Measurements from ENCODE around the gene DEF6. TPM values are rescaled to one million over a fixed set of nuclear protein-coding genes. Genes with fewer than 3 reads are reported as not detected.
A peak's percentile ranks its signal among the peaks of the same experiment; 100 is the strongest.

DEF6 gene
- total RNA-seq, 1 donor from 2014 or later, result 0.17 TPM

DNA sequence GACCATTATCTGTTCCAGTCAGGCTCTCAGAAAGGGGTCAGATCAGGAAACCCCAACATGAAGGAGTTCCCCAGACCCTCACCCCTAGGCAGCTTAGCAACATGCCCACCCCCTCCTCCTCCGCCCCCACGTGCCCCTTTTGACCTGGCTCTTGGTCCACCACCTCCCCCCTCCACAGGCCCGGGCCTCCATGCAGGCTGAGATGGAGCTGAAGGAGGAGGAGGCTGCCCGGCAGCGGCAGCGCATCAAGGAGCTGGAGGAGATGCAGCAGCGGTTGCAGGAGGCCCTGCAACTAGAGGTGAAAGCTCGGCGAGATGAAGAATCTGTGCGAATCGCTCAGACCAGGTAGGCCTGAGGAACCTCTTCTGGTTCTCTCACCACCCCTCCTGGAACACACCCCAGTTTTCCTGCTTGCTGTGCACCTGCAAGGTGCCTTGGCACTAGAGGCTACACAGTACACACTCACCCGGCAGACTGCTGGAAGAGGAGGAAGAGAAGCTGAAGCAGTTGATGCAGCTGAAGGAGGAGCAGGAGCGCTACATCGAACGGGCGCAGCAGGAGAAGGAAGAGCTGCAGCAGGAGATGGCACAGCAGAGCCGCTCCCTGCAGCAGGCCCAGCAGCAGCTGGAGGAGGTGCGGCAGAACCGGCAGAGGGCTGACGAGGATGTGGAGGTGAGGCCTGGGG, 21.9 kb downstream of the DEF6 start:
- H3K27me3 ChIP-seq, result peaks cover 31% of the 10 kb centered on the region
- no peaks in the 10 kb centered on the region for H4K20me1 ChIP-seq (ENCODE audit: low read depth)
- H2AFZ ChIP-seq (replicated peaks), result peak overlapping the region; percentile 35
- Mint-ChIP-seq H3K27ac (no peak overlapping the region), H3K4me1 (peaks cover 19% of the 10 kb centered on the region), H3K4me3 (peak overlapping the region; percentile 15), H3K9me3 (peaks cover 4% of the 10 kb centered on the region), H3K36me3 (peaks cover 2% of the 10 kb centered on the region), H3K27me3 (ENCODE audit: insufficient read depth, low read depth) (peaks cover 9% of the 10 kb centered on the region)
- no peak overlapping the region for H3K9ac ChIP-seq
- no peak overlapping the region for H3K4me3 ChIP-seq
- no peak overlapping the region for H3K27ac ChIP-seq
- H3K4me1 ChIP-seq, result no peaks in the 10 kb centered on the region
- TF ChIP-seq, protein P1, sequence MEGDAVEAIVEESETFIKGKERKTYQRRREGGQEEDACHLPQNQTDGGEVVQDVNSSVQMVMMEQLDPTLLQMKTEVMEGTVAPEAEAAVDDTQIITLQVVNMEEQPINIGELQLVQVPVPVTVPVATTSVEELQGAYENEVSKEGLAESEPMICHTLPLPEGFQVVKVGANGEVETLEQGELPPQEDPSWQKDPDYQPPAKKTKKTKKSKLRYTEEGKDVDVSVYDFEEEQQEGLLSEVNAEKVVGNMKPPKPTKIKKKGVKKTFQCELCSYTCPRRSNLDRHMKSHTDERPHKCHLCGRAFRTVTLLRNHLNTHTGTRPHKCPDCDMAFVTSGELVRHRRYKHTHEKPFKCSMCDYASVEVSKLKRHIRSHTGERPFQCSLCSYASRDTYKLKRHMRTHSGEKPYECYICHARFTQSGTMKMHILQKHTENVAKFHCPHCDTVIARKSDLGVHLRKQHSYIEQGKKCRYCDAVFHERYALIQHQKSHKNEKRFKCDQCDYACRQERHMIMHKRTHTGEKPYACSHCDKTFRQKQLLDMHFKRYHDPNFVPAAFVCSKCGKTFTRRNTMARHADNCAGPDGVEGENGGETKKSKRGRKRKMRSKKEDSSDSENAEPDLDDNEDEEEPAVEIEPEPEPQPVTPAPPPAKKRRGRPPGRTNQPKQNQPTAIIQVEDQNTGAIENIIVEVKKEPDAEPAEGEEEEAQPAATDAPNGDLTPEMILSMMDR (IDR thresholded peaks at IDR 0.05), result no peak
- no peak for TF ChIP-seq EZH2phosphoT487 (IDR thresholded peaks at IDR 0.05)
- no peak for TF ChIP-seq EZH2 (IDR thresholded peaks at IDR 0.05)
- no peak for DNase-seq (ENCODE audit: low spot score)
- peaks cover 12% of the 10 kb centered on the region for H3F3A ChIP-seq (ENCODE audit: low read depth)
- no peaks in the 10 kb centered on the region for H3K36me3 ChIP-seq
- H3K79me2 ChIP-seq (ENCODE audit: low read depth), result no peaks in the 10 kb centered on the region
- H3K4me2 ChIP-seq, result no peak overlapping the region
- no peaks in the 10 kb centered on the region for H3K9me3 ChIP-seq (ENCODE audit: low read depth)

DNA sequence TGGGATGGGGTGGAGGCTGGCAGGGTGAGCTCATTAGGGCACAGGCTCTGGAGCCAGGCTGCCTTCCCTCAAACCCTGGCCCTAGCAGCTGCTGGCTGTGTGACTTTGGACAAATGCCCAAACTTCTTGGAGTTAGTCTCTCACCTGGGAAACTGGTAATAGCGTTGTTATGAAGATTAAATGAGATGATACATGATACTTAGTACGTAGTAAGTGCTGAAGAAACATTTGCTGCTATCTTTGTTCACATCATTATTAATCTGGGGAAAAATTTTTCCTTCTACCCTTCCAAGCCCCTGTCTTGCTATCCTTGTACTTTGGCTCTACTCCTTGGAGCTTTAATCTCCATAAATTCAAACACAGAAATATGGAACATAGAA, 22.4 kb downstream of the DEF6 start:
- Histone ChIP-seq H3K27me3 (peaks cover 30% of the 10 kb centered on the region), H3F3A (ENCODE audit: low read depth) (peaks cover 12% of the 10 kb centered on the region), H3K9ac (no peak overlapping the region), H2AFZ (replicated peaks) (no peak overlapping the region), H3K9me3 (ENCODE audit: low read depth) (no peaks in the 10 kb centered on the region), H3K4me2 (no peak overlapping the region), H4K20me1 (ENCODE audit: low read depth) (no peaks in the 10 kb centered on the region), H3K79me2 (ENCODE audit: low read depth) (no peaks in the 10 kb centered on the region), H3K36me3 (no peaks in the 10 kb centered on the region), H3K27ac (no peak overlapping the region), H3K4me1 (no peaks in the 10 kb centered on the region), H3K4me3 (no peak overlapping the region)
- Mint-ChIP-seq H3K9me3 (peaks cover 4% of the 10 kb centered on the region), H3K27ac (no peak overlapping the region), H3K36me3 (peaks cover 2% of the 10 kb centered on the region), H3K4me3 (no peak overlapping the region), H3K27me3 (ENCODE audit: insufficient read depth, low read depth) (peaks cover 9% of the 10 kb centered on the region), H3K4me1 (peaks cover 19% of the 10 kb centered on the region)
- no peak for DNase-seq (ENCODE audit: low spot score)
- TF ChIP-seq, protein P1 (IDR thresholded peaks at IDR 0.05), result no peak
- TF ChIP-seq EZH2 (IDR thresholded peaks at IDR 0.05) (no peak), EZH2phosphoT487 (IDR thresholded peaks at IDR 0.05) (no peak)

DNA sequence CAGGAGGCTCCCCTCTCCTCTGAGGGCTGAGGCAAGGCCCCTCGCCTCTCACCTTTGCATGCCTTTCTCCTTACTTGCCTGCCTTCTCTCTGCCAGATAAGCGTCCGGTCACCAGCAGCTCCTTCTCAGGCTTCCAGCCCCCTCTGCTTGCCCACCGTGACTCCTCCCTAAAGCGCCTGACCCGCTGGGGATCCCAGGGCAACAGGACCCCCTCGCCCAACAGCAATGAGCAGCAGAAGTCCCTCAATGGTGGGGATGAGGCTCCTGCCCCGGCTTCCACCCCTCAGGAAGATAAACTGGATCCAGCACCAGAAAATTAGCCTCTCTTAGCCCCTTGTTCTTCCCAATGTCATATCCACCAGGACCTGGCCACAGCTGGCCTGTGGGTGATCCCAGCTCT, 23.5 kb downstream of the DEF6 start:
- DNase-seq (ENCODE audit: low spot score), result no peak
- peaks cover 22% of the 10 kb centered on the region for H3K27me3 ChIP-seq
- H3K4me1 ChIP-seq, result no peaks in the 10 kb centered on the region
- peaks cover 12% of the 10 kb centered on the region for H3F3A ChIP-seq (ENCODE audit: low read depth)
- Mint-ChIP-seq H3K36me3 (peaks cover 2% of the 10 kb centered on the region), H3K27ac (no peak overlapping the region), H3K4me3 (no peak overlapping the region), H3K9me3 (peaks cover 4% of the 10 kb centered on the region), H3K27me3 (ENCODE audit: insufficient read depth, low read depth) (peaks cover 9% of the 10 kb centered on the region), H3K4me1 (peaks cover 19% of the 10 kb centered on the region)
- no peak overlapping the region for H3K4me3 ChIP-seq
- H3K79me2 ChIP-seq (ENCODE audit: low read depth), result no peaks in the 10 kb centered on the region
- no peak overlapping the region for H2AFZ ChIP-seq (replicated peaks)
- no peak overlapping the region for H3K9ac ChIP-seq
- no peak overlapping the region for H3K4me2 ChIP-seq
- no peak overlapping the region for H3K27ac ChIP-seq
- H3K36me3 ChIP-seq, result no peaks in the 10 kb centered on the region
- H4K20me1 ChIP-seq (ENCODE audit: low read depth), result no peaks in the 10 kb centered on the region
- H3K9me3 ChIP-seq (ENCODE audit: low read depth), result no peaks in the 10 kb centered on the region
- TF ChIP-seq, protein P1 (IDR thresholded peaks at IDR 0.05), result no peak
- TF ChIP-seq EZH2phosphoT487 (IDR thresholded peaks at IDR 0.05) (no peak), EZH2 (IDR thresholded peaks at IDR 0.05) (no peak)

Data from neural progenitor cell (in vitro differentiated cells).